Measurements from ENCODE around the gene SPTBN4.

Gene SPTBN4

DNA sequence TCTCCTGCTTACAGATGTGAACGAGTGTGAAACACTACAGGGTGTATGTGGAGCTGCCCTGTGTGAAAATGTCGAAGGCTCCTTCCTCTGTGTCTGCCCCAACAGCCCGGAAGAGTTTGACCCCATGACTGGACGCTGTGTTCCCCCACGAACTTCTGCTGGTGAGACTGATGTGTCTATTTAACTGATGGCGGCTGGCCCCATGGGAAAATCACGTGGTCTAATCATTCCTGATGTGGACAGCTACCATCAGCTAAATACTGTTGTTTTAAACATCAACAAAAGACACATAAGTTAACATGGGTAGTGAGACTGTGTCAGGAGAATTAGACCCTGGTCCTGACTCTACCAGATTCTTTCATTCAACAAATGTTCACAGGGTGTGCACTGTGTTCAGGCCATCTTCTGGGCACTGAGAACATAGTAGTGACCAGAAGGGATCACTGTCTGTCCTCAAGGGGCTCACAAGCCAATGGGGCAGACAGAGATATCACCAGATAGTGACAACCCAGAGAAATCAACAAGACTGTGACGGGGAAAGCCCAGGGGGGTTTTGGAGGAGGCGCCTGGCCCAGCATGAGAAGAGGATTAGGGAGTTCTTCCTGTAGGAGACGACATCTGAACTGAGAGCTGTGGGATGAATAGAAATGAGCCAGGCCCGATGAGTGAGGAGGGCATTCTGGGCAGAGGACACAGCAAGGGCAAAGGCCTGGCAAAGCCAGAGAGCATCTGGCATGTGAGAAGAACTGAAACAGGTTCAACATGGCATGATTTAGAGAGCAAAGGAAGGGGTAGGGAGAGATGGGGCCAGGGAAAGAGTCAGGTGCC lies 152.7 kb downstream of the SPTBN4 start:
- H3K4me2 ChIP-seq (ENCODE audit: low read length), result no peak overlapping the region
- no peak overlapping the region for H3K27ac ChIP-seq
- TF ChIP-seq, protein P1, sequence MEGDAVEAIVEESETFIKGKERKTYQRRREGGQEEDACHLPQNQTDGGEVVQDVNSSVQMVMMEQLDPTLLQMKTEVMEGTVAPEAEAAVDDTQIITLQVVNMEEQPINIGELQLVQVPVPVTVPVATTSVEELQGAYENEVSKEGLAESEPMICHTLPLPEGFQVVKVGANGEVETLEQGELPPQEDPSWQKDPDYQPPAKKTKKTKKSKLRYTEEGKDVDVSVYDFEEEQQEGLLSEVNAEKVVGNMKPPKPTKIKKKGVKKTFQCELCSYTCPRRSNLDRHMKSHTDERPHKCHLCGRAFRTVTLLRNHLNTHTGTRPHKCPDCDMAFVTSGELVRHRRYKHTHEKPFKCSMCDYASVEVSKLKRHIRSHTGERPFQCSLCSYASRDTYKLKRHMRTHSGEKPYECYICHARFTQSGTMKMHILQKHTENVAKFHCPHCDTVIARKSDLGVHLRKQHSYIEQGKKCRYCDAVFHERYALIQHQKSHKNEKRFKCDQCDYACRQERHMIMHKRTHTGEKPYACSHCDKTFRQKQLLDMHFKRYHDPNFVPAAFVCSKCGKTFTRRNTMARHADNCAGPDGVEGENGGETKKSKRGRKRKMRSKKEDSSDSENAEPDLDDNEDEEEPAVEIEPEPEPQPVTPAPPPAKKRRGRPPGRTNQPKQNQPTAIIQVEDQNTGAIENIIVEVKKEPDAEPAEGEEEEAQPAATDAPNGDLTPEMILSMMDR (IDR thresholded peaks at IDR 0.05), result no peak
- H3K27me3 ChIP-seq (ENCODE audit: control insufficient read depth, insufficient read depth, low read length), result no peaks in the 10 kb centered on the region
- no peaks in the 10 kb centered on the region for H3K9me3 ChIP-seq (ENCODE audit: control insufficient read depth, low read length)
- H3K79me2 ChIP-seq, result no peaks in the 10 kb centered on the region
- no peak overlapping the region for H3K9ac ChIP-seq
- H3K36me3 ChIP-seq (ENCODE audit: control insufficient read depth, insufficient read depth, low read length), result no peaks in the 10 kb centered on the region
- H3K4me1 ChIP-seq, result no peaks in the 10 kb centered on the region
- no peak overlapping the region for H3K4me3 ChIP-seq (ENCODE audit: low read depth, low read length)
- H2AFZ ChIP-seq, result no peak overlapping the region

DNA sequence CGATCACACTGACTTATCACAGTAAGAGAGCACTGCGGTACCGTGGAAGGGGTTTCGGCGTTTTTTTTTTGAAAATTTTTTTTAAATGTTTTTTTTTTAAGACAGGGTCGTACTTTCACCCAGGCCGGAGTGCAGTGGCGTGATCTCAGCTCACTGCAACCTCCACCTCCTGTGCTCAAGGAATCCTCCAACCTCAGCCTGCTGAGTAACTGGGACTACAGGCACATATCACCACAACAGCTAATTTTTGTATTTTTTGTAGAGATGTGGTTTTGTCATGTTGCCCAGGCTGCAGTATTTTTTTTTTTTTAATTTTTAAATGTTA lies 153.3 kb downstream of the SPTBN4 start:
- Histone ChIP-seq H3K9ac (no peak overlapping the region), H2AFZ (no peak overlapping the region), H3K27me3 (ENCODE audit: control insufficient read depth, insufficient read depth, low read length) (no peaks in the 10 kb centered on the region), H3K79me2 (no peaks in the 10 kb centered on the region), H3K36me3 (ENCODE audit: control insufficient read depth, insufficient read depth, low read length) (no peaks in the 10 kb centered on the region), H3K27ac (no peak overlapping the region), H3K4me1 (no peaks in the 10 kb centered on the region), H3K4me3 (ENCODE audit: low read depth, low read length) (no peak overlapping the region), H3K9me3 (ENCODE audit: control insufficient read depth, low read length) (no peaks in the 10 kb centered on the region), H3K4me2 (ENCODE audit: low read length) (no peak overlapping the region)
- TF ChIP-seq, protein P1 (IDR thresholded peaks at IDR 0.05), result no peak

DNA sequence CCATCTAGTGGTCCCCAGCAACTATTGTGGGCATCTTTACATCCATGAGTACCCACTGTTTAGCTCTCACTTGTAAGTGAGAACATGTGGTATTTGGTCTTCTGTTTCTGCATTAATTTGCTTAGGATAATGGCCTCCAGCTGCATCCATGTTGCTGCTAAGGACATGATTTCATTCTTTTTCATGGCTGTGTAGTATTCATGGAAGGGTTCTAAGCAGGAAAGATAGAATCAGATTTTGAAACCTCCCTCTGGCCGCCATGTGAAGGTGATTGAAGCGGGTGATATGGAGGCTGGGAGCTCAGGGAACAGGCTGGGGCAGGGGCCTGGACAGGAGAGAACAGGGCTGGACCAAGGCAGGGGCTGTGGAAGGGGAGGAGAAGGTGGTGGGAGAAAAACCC lies 154.5 kb downstream of the SPTBN4 start:
- Histone ChIP-seq H3K4me3 (ENCODE audit: low read depth, low read length) (no peak overlapping the region), H3K27me3 (ENCODE audit: control insufficient read depth, insufficient read depth, low read length) (no peaks in the 10 kb centered on the region), H3K36me3 (ENCODE audit: control insufficient read depth, insufficient read depth, low read length) (no peaks in the 10 kb centered on the region), H2AFZ (no peak overlapping the region), H3K9ac (no peak overlapping the region), H3K79me2 (no peaks in the 10 kb centered on the region), H3K9me3 (ENCODE audit: control insufficient read depth, low read length) (no peaks in the 10 kb centered on the region), H3K27ac (no peak overlapping the region), H3K4me2 (ENCODE audit: low read length) (no peak overlapping the region), H3K4me1 (peaks cover 3% of the 10 kb centered on the region)
- TF ChIP-seq, protein P1 (IDR thresholded peaks at IDR 0.05), result no peak

DNA sequence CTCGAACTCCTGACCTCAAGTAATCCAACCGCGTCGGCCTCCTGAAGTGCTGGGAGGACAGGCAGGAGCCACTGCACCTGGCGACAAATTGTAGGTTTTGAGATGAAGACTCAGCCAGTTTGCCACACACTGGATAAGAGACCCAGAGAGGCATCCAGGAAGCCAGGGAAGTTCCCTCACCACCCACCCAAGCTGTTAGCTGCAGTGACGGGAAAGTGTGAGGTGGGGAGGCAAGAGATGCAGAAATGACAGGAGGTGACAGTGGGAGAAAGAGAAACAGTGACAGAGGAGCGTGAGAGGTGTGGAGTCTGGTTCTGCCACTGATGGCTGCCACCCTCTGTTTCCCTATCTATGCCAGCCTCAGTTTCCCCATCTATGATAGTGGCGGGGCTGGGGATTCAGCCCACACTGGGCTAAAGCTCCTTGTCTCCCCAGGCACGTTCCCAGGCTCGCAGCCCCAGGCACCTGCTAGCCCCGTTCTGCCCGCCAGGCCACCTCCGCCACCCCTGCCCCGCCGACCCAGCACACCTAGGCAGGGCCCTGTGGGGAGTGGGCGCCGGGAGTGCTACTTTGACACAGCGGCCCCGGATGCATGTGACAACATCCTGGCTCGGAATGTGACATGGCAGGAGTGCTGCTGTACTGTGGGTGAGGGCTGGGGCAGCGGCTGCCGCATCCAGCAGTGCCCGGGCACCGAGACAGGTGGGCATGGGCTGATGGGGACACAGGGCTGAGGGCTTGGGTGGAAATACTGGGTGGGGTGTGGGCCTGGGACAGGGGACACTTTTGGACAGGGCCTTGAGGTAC lies 155.4 kb downstream of the SPTBN4 start:
- H3K4me3 ChIP-seq (ENCODE audit: low read depth, low read length), result no peak overlapping the region
- TF ChIP-seq, protein P1 (IDR thresholded peaks at IDR 0.05), result no peak
- no peak overlapping the region for H3K27ac ChIP-seq
- no peaks in the 10 kb centered on the region for H3K79me2 ChIP-seq
- H3K36me3 ChIP-seq (ENCODE audit: control insufficient read depth, insufficient read depth, low read length), result no peaks in the 10 kb centered on the region
- H3K27me3 ChIP-seq (ENCODE audit: control insufficient read depth, insufficient read depth, low read length), result no peaks in the 10 kb centered on the region
- no peak overlapping the region for H2AFZ ChIP-seq
- H3K4me2 ChIP-seq (ENCODE audit: low read length), result no peak overlapping the region
- H3K4me1 ChIP-seq, result peaks cover 3% of the 10 kb centered on the region
- H3K9me3 ChIP-seq (ENCODE audit: control insufficient read depth, low read length), result no peaks in the 10 kb centered on the region
- no peak overlapping the region for H3K9ac ChIP-seq

Data from parathyroid adenoma (tissue), 2 donors.